ENCODE results near the gene ASTN2. TPM values are rescaled to one million over a fixed set of nuclear protein-coding genes. Genes with fewer than 3 reads are reported as not detected.

Gene ASTN2
- total and polyA plus RNA-seq, 7 donors, result 0.60 to 7.5 (median 2.2) TPM

GRCh38 chr9:117120061-117120460 is 294.8 kb downstream of the ASTN2 start:
- intact Hi-C loops (cut with DNase I), result no loop called here
- H3K36me3 ChIP-seq, result no peaks in the 10 kb centered on the region
- H3K4me1 ChIP-seq, result no peaks in the 10 kb centered on the region
- TF ChIP-seq EP300 (IDR thresholded peaks at IDR 0.05) (no peak), POLR2AphosphoS5 (IDR thresholded peaks at IDR 0.05) (no peak), POLR2A (IDR thresholded peaks at IDR 0.05) (no peak), CTCF (IDR thresholded peaks at IDR 0.05) (no peak)
- H3K4me3 ChIP-seq, result no peak overlapping the region
- no peaks in the 10 kb centered on the region for H3K9me3 ChIP-seq
- no peak overlapping the region for H3K27ac ChIP-seq
- no peaks in the 10 kb centered on the region for H3K27me3 ChIP-seq
- 44 to 51% methylated on average over 2 of the region's 2 CpGs for WGBS, 2 donors
- no peak for DNase-seq

GRCh38 chr9:117116084-117116483 is 298.8 kb downstream of the ASTN2 start:
- no peak for DNase-seq
- intact Hi-C loops (cut with DNase I), result no loop called here
- Histone ChIP-seq H3K27ac (no peak overlapping the region), H3K27me3 (no peaks in the 10 kb centered on the region), H3K36me3 (no peaks in the 10 kb centered on the region), H3K9me3 (no peaks in the 10 kb centered on the region), H3K4me1 (no peaks in the 10 kb centered on the region), H3K4me3 (no peak overlapping the region)
- no peak for TF ChIP-seq POLR2AphosphoS5 (IDR thresholded peaks at IDR 0.05)
- TF ChIP-seq CTCF (IDR thresholded peaks at IDR 0.05), result no peak
- no peak for TF ChIP-seq POLR2A (IDR thresholded peaks at IDR 0.05)
- TF ChIP-seq EP300 (IDR thresholded peaks at IDR 0.05), result no peak

GRCh38 chr9:117114768-117115167 is 300.1 kb downstream of the ASTN2 start:
- H3K4me3 ChIP-seq, result no peak overlapping the region
- H3K9me3 ChIP-seq, result no peaks in the 10 kb centered on the region
- H3K27me3 ChIP-seq, result no peaks in the 10 kb centered on the region
- TF ChIP-seq POLR2A (IDR thresholded peaks at IDR 0.05) (no peak), POLR2AphosphoS5 (IDR thresholded peaks at IDR 0.05) (no peak), CTCF (IDR thresholded peaks at IDR 0.05) (no peak), EP300 (IDR thresholded peaks at IDR 0.05) (no peak)
- H3K4me1 ChIP-seq, result no peaks in the 10 kb centered on the region
- no peak for DNase-seq
- WGBS, 2 donors, result 43 to 55% methylated on average over 2 of the region's 2 CpGs
- intact Hi-C loops (cut with DNase I), result no loop called here
- no peaks in the 10 kb centered on the region for H3K36me3 ChIP-seq
- H3K27ac ChIP-seq, result no peak overlapping the region

GRCh38 chr9:117104716-117105495 is 310.0 kb downstream of the ASTN2 start:
- no peak for DNase-seq
- Histone ChIP-seq H3K27me3 (no peaks in the 10 kb centered on the region), H3K4me3 (no peak overlapping the region), H3K9me3 (no peaks in the 10 kb centered on the region), H3K4me1 (no peaks in the 10 kb centered on the region), H3K27ac (no peak overlapping the region), H3K36me3 (no peaks in the 10 kb centered on the region)
- 58 to 64% methylated on average over 8 of the region's 8 CpGs for WGBS, 2 donors
- TF ChIP-seq CTCF (IDR thresholded peaks at IDR 0.05) (no peak), POLR2AphosphoS5 (IDR thresholded peaks at IDR 0.05) (no peak), EP300 (IDR thresholded peaks at IDR 0.05) (no peak), POLR2A (IDR thresholded peaks at IDR 0.05) (no peak)
- intact Hi-C loops (cut with DNase I), result loop anchor here (10.0 kb wide), 1 partner anchor 570 kb away; no protein-coding TSS in a partner anchor

All from sigmoid colon (tissue), 7 donors.